Measurements from ENCODE around the gene MFAP3L. TPM values are rescaled to one million over a fixed set of nuclear protein-coding genes. Genes with fewer than 3 reads are reported as not detected.

The MFAP3L gene
- total and polyA plus RNA-seq, 12 donors: 0.94 to 5.9 (median 3.5) TPM

DNA sequence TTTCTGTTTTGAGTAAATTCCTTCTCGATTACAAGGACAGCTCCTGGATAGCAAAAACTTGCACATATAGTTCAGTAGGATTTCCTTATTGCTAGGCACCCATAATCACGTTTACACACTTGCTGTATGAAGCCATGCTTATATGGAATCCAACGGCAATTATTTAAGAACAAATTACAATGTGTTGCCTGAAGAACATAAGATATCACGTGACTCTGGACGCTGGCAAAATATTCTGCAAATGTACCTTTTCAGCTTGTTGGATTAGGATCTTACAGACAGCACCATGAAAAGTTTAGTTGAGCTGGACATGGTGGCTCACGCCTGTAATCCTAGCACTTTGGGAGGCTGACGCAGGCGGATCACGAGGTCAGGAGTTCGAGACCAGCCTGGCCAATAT is 17.4 kb downstream of the MFAP3L start:
- Histone ChIP-seq H3K27me3 (no peaks in the 10 kb centered on the region), H3K27ac (no peak overlapping the region), H3K9me3 (no peaks in the 10 kb centered on the region), H3K36me3 (no peaks in the 10 kb centered on the region), H3K4me3 (no peak overlapping the region), H3K4me1 (peaks cover 0 to 10% (median 0%) of the 10 kb centered on the region in 9 donors)
- DNase-seq (no peak), ATAC-seq (no peak)
- WGBS, 2 donors: 90 to 93% methylated on average over 10 of the region's 10 CpGs
- intact Hi-C loops (cut with DNase I): no loop called here
- TF ChIP-seq, protein P1, sequence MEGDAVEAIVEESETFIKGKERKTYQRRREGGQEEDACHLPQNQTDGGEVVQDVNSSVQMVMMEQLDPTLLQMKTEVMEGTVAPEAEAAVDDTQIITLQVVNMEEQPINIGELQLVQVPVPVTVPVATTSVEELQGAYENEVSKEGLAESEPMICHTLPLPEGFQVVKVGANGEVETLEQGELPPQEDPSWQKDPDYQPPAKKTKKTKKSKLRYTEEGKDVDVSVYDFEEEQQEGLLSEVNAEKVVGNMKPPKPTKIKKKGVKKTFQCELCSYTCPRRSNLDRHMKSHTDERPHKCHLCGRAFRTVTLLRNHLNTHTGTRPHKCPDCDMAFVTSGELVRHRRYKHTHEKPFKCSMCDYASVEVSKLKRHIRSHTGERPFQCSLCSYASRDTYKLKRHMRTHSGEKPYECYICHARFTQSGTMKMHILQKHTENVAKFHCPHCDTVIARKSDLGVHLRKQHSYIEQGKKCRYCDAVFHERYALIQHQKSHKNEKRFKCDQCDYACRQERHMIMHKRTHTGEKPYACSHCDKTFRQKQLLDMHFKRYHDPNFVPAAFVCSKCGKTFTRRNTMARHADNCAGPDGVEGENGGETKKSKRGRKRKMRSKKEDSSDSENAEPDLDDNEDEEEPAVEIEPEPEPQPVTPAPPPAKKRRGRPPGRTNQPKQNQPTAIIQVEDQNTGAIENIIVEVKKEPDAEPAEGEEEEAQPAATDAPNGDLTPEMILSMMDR (IDR thresholded peaks at IDR 0.05): no peak

DNA sequence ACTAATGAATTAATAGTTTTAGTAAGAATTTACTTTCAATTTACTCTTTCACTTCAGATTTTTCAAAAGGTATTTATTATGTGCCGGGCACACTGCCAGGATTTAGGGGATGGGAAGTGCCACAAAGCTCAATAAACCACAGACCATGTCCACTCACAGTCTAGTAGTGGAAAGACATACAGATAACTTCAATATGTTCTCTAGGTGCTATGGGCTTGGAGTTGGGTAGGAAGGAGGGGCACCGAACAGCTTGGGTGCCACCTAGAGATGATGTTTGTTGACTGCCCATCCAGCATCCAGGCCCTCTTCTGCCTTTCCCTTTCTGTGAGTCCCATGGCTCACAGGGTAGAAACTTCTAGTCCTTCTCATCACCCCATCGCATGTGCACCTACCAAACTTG is 17.8 kb downstream of the MFAP3L start:
- Histone ChIP-seq H3K4me3 (no peak overlapping the region), H3K27ac (no peak overlapping the region), H3K4me1 (peaks cover 0 to 10% (median 0%) of the 10 kb centered on the region in 9 donors), H3K27me3 (no peaks in the 10 kb centered on the region), H3K36me3 (no peaks in the 10 kb centered on the region), H3K9me3 (no peaks in the 10 kb centered on the region)
- intact Hi-C loops (cut with DNase I): no loop called here
- 86 to 90% methylated on average over 3 of the region's 3 CpGs for WGBS, 2 donors
- ATAC-seq: no peak
- TF ChIP-seq, protein P1 (IDR thresholded peaks at IDR 0.05): no peak
- no peak for DNase-seq

DNA sequence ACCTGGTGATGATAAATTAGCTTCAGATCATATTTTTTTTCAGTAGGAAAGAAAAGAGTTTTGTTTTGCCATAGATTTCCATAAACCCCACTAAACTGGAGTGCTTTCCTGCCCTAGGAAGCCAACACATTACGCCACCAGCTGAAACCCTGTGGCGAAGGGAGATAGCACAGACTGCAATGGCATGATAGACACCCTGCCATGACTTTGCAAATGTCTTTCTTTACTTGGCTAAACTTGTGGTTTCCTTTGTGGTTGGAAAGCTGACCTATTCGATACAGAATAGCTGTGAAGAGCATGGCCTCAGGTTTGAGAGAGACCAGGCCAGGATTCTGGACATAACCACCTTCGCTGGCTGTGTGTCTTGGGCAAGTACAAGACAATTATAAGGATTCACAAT is 19.1 kb downstream of the MFAP3L start:
- H3K27ac ChIP-seq: no peak overlapping the region

DNA sequence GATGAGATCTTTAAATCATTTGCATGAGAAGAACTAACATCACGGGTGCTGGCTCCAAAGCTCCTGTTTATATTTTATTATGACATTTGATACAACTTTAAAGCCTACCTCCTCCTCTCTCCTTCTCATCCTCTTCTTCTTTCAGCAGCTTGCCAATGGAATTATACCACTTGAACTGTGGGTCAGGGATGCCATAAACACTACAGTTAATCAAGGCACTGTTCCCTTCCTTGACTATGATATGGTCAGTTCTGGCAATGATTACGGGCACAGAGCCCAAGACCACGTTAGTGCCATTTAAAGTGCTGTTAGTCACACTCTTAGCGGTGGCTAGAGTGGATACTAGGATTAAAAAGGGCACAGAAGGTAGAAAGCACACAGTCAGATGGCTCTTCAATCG is 20.7 kb downstream of the MFAP3L start:
- no peaks in the 10 kb centered on the region for H3K9me3 ChIP-seq
- no peaks in the 10 kb centered on the region for H3K27me3 ChIP-seq
- H3K36me3 ChIP-seq: no peaks in the 10 kb centered on the region
- intact Hi-C loops (cut with DNase I): no loop called here
- WGBS, 2 donors: 63 to 67% methylated on average over 5 of the region's 5 CpGs
- peaks cover 0 to 10% (median 0%) of the 10 kb centered on the region in 9 donors for H3K4me1 ChIP-seq
- ATAC-seq (peak in 4 of 8 donors; percentile 59 to 88 (median 86)), DNase-seq (peak in 1 of 2 donors; percentile 24)
- H3K4me3 ChIP-seq: no peak overlapping the region
- no peak overlapping the region for H3K27ac ChIP-seq
- TF ChIP-seq, protein P1 (IDR thresholded peaks at IDR 0.05): no peak

More for the DNA sequence above, 19.1 kb downstream of the MFAP3L start:
- H3K4me1 ChIP-seq: peaks cover 0 to 10% (median 0%) of the 10 kb centered on the region in 9 donors
- WGBS, 2 donors: 87 to 90% methylated on average over 4 of the region's 4 CpGs
- H3K27me3 ChIP-seq: no peaks in the 10 kb centered on the region
- DNase-seq (no peak), ATAC-seq (no peak)
- H3K36me3 ChIP-seq: no peaks in the 10 kb centered on the region
- intact Hi-C loops (cut with DNase I): no loop called here
- H3K4me3 ChIP-seq: no peak overlapping the region
- TF ChIP-seq, protein P1 (IDR thresholded peaks at IDR 0.05): no peak
- H3K9me3 ChIP-seq: no peaks in the 10 kb centered on the region

Measured in heart right ventricle (tissue), 16 donors.